HepG2 (cell line): Measurements from ENCODE around the gene LRATD1. TPM values are rescaled to one million over a fixed set of nuclear protein-coding genes. Genes with fewer than 3 reads are reported as not detected.

Experiments used
- ATAC-seq: fragments of 200-7000 bp; cut with Tn5 transposase; 3 replicates; pipeline ENCODE4 v1.9.1; 2020; ENCODE audit warnings: mild to moderate bottlenecking, moderate library complexity
- BruUV-seq: library from RNA; stranded (reverse); fragments of 400-500 nt; replicated peaks from 2 replicates; lab custom pipeline; 2021; lab: Mats Ljungman, UMichigan
- CTCF ChIA-PET: fragments of 300-600 bp; formaldehyde crosslinking; extraction: SDS; loops from one replicate; lab custom pipeline; 2021; ENCODE audit warnings: low total read pairs, inconsistent platforms, low intra/inter-chr PET ratio; lab: Yijun Ruan, JAX
- POLR2A ChIA-PET: fragments of 350-600 bp; sonication (Branson Sonifier 250); formaldehyde crosslinking; loops from one replicate; lab custom pipeline; 2020; ENCODE audit warnings: antibody characterized with exemption, inconsistent platforms; lab: Yijun Ruan, JAX
- DNase-seq: peaks from one replicate; pipeline ENCODE4 v3.0.0-alpha.2; 2015; ENCODE audit warnings: low spot score
- FAIRE-seq: peaks from 3 replicates; lab custom pipeline; 2011; peaks lifted over from hg19 to GRCh38; lab: Jason Lieb, UNC
- H2AFZ ChIP-seq: one replicate; pipeline ENCODE4 v1.6.1; 2011; ENCODE audit warnings: low read length, inconsistent platforms
- H3K27ac ChIP-seq: fragments of 300-600 bp; 3 replicates; pipeline ENCODE4 v1.8.0; 2011; ENCODE audit warnings: mixed run types, mild to moderate bottlenecking, mixed read lengths, low read length, inconsistent platforms; ENCODE audit not compliant: insufficient read depth; ENCODE audit errors: extremely low read length
- H3K27me3 ChIP-seq, 2 experiments: fragments of 200-600 bp in 1 of 2; 2 replicates in 1 of 2; 3 replicates in 1 of 2; pipeline versions ENCODE4 v1.6.0 to v1.8.0; 2011; ENCODE audit warnings: low read length in 2 of 2, mild to moderate bottlenecking in 2 of 2, moderate library complexity in 2 of 2, inconsistent platforms in 1 of 2; ENCODE audit not compliant: insufficient read depth in 2 of 2, control insufficient read depth in 1 of 2
- H3K36me3 ChIP-seq, 2 experiments: fragments of 200-600 bp in 1 of 2; replicated peaks in 1 of 2; 2 replicates in 1 of 2; 3 replicates in 1 of 2; pipeline versions ENCODE4 v1.5.1 to v1.8.0; 2011; ENCODE audit warnings: low read length in 2 of 2, inconsistent platforms in 1 of 2; ENCODE audit not compliant: insufficient read depth in 2 of 2, control insufficient read depth in 1 of 2
- H3K4me1 ChIP-seq: 2 replicates; pipeline ENCODE4 v1.5.1; 2012; ENCODE audit warnings: low read length, inconsistent platforms; ENCODE audit not compliant: insufficient read depth
- H3K4me2 ChIP-seq: 2 replicates; pipeline ENCODE4 v1.6.0; 2011; ENCODE audit warnings: low read depth, low read length, inconsistent platforms
- H3K4me3 ChIP-seq, 3 experiments: fragments of 200-600 bp in 1 of 3; sonication (generic), shearing (Covaris generic) in 1 of 3; replicated peaks in 1 of 3; 2 replicates each; pipeline ENCODE4 v1.5.1; 2011 to 2016; ENCODE audit warnings: low read length in 3 of 3, inconsistent platforms in 2 of 3, low read depth in 2 of 3, mild to moderate bottlenecking in 2 of 3, control low read depth in 1 of 3, mixed read lengths in 1 of 3; ENCODE audit not compliant: insufficient read depth in 1 of 3
- H3K79me2 ChIP-seq: one replicate; pipeline ENCODE4 v1.6.1; 2011; ENCODE audit warnings: low read length, inconsistent platforms; ENCODE audit not compliant: insufficient read depth
- H3K9ac ChIP-seq: 2 replicates; pipeline ENCODE4 v1.6.0; 2011; ENCODE audit warnings: mild to moderate bottlenecking, low read depth, low read length, inconsistent platforms; ENCODE audit not compliant: insufficient read depth
- H3K9me3 ChIP-seq: 2 replicates; pipeline ENCODE4 v1.5.1; 2012; ENCODE audit warnings: mild to moderate bottlenecking, low read length
- H4K20me1 ChIP-seq: 2 replicates; pipeline ENCODE4 v1.6.0; 2011; ENCODE audit warnings: inconsistent platforms, mild to moderate bottlenecking, low read length, moderate library complexity; ENCODE audit not compliant: insufficient read depth
- DMTF1 ChIP-seq: sonication (generic); formaldehyde crosslinking; IDR thresholded peaks from 2 replicates; pipeline ENCODE4 v1.4.0; 2020; ENCODE audit warnings: mild to moderate bottlenecking, missing genetic modification reagents
- ELK4 ChIP-seq: sonication (generic); formaldehyde crosslinking; IDR thresholded peaks from 2 replicates; pipeline ENCODE4 v1.9.0; 2021; ENCODE audit warnings: missing genetic modification reagents, borderline replicate concordance
- HOXA7 ChIP-seq: sonication (generic); formaldehyde crosslinking; IDR thresholded peaks from 2 replicates; pipeline ENCODE4 v1.8.1; 2022; ENCODE audit warnings: mild to moderate bottlenecking, missing genetic modification reagents, moderate library complexity
- IRF1 ChIP-seq: sonication (generic); formaldehyde crosslinking; IDR thresholded peaks from 2 replicates; pipeline ENCODE4 v1.4.0; 2020; ENCODE audit warnings: low read depth, mild to moderate bottlenecking, missing genetic modification reagents
- MBD4 ChIP-seq: IDR thresholded peaks from 2 replicates; pipeline ENCODE4 v1.6.1; 2012; ENCODE audit warnings: low read length, inconsistent platforms, borderline replicate concordance
- RNF2 ChIP-seq: fragments of 450-650 bp; conservative IDR thresholded peaks from 2 replicates; pipeline ENCODE4 v1.6.1; 2016; ENCODE audit warnings: low read depth
- SRSF4 ChIP-seq: fragments of 200-400 bp; formaldehyde crosslinking; IDR thresholded peaks from one replicate; pipeline ENCODE4 v1.6.1; 2018; ENCODE audit warnings: mild to moderate bottlenecking, low read depth, low read length, moderate library complexity; ENCODE audit not compliant: poor library complexity, severe bottlenecking
- ZBTB2 ChIP-seq: sonication (generic); formaldehyde crosslinking; IDR thresholded peaks from 2 replicates; pipeline ENCODE4 v1.8.0; 2022; ENCODE audit warnings: low read depth, missing genetic modification reagents
- ZNF235 ChIP-seq: sonication (generic); formaldehyde crosslinking; IDR thresholded peaks from 2 replicates; pipeline ENCODE4 v1.8.1; 2023; ENCODE audit warnings: mild to moderate bottlenecking, missing genetic modification reagents, borderline replicate concordance
- ZNF350 ChIP-seq: sonication (generic); formaldehyde crosslinking; IDR thresholded peaks from 2 replicates; pipeline ENCODE4 v1.4.0; 2020; ENCODE audit warnings: mild to moderate bottlenecking, low read depth, missing genetic modification reagents, borderline replicate concordance
- WGBS: methylation state at CpG from one replicate; pipeline ENCODE4 v1.1.6; 2017; ENCODE audit warnings: low lambda C conversion rate; 5-methylcytosine and 5-hydroxymethylcytosine counted together
- in situ Hi-C: cut with HindIII; loops from 2 replicates; pipeline ENCODE4 v1.10.0; 2017; ENCODE audit warnings: low pct_unique_long_range_greater_than_20kb; ENCODE audit not compliant: extremely low pct_ligation_motif_present
- intact Hi-C: fragments of 100-400 bp; cut with micrococcal nuclease; formaldehyde crosslinking; loops from one replicate; pipeline ENCODE4 v1.10.0; 2022; ENCODE audit not compliant: unreplicated experiment
- polyA plus RNA-seq, 8 experiments: library from polyadenylated mRNA; depleted of rRNA in 3 of 8; stranded (reverse) in 7 of 8; unstranded in 1 of 8; fragments of >200 nt; fragmentation: Illumina TruSeq in 4 of 8; extraction: Trizol in 4 of 8; gene quantifications; 2 replicates each; pipeline versions ENCODE4 v1.2.1 to v1.2.3, GENCODE V29; 2011 to 2016; ENCODE audit warnings: low read depth in 4 of 8, missing spikeins in 1 of 8, mixed read lengths in 1 of 8; ENCODE audit not compliant: insufficient read depth in 1 of 8
- total RNA-seq, 5 experiments: library from RNA; depleted of rRNA; stranded (reverse); fragments of >200 nt; fragmentation: Illumina TruSeq; extraction: Trizol; gene quantifications; 2 replicates each; pipeline ENCODE4 v1.2.3, GENCODE V29; 2016; ENCODE audit warnings: low read depth in 1 of 5

The LRATD1 gene
- total and polyA plus RNA-seq, 2 of the 13 experiments (the other 11 are each of a cell fraction or from before 2014, with no cell fraction given) = 0.07 TPM; not detected in 1

DNA sequence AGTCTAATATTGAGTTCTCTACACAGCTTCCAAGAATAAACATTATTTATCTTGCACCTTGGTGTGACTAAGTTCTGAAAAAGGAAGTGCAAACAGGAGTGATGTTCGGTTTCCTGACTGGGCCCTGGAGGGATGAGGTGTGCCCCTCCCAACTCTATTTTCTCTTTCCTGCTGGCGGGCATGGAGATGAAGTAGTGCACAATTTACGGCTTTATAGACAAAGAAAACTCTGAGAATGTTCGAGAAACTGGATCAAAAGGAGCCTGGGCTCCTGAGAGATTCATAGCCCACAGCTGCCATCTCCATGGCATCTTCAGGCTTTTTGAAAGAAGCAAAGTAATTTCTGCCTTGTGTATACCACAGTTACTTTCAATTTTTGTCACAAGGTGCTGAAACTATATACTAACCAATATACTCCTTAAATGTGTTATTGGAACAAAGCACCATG is 22.3 kb downstream of the LRATD1 start:
- WGBS = 3% methylated on average over 4 of the region's 4 CpGs
- CTCF ChIA-PET = no interaction called here
- FAIRE-seq (no peak), DNase-seq (no peak), ATAC-seq (no peak)
- no peaks in the 10 kb centered on the region for H3K9me3 ChIP-seq
- H3K27me3 ChIP-seq = no peaks in the 10 kb centered on the region
- no peak overlapping the region for H3K4me2 ChIP-seq
- no peaks in the 10 kb centered on the region for H3K4me1 ChIP-seq
- no TSS peak for BruUV-seq
- no peaks in the 10 kb centered on the region for H4K20me1 ChIP-seq
- POLR2A ChIA-PET = no interaction called here
- no peak overlapping the region for H3K4me3 ChIP-seq
- H3K36me3 ChIP-seq = no peaks in the 10 kb centered on the region
- no peak for TF ChIP-seq ZNF350 (CRISPR knock-in tag)
- TF ChIP-seq RNF2 = no peak
- TF ChIP-seq SRSF4 = no peak
- no peak for TF ChIP-seq HOXA7 (CRISPR knock-in tag)
- TF ChIP-seq MBD4 = no peak
- no peak overlapping the region for H3K9ac ChIP-seq
- intact Hi-C loops (no loop called here), in situ Hi-C loops (no loop called here)
- H2AFZ ChIP-seq = no peak overlapping the region
- H3K79me2 ChIP-seq = no peaks in the 10 kb centered on the region
- H3K27ac ChIP-seq = no peak overlapping the region

DNA sequence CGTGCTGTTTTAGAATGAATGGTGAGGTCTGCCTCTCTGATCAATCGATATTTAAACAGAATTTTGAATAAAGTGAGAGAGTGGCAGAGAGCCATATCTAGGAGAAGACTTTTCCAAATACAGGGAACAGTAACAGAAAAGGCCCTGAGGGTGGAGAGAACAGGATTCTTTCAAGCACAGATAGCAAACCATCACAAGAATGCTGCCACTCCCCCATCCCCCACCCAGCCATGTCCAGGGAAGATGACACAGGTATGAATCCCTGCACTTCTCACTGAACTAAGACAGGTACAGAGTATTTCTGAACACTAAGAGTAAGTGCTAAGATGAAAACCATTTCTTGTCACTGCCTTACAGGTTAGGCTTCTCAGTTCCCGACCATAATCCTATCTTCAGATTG is 23.6 kb downstream of the LRATD1 start:
- POLR2A ChIA-PET = no interaction called here
- 0% methylated on average over 3 of the region's 3 CpGs for WGBS
- TF ChIP-seq ZNF235 = no peak
- no peak for TF ChIP-seq ELK4 (CRISPR knock-in tag)
- no peak for TF ChIP-seq DMTF1 (CRISPR knock-in tag)
- no peak for TF ChIP-seq IRF1 (CRISPR knock-in tag)
- no peak for TF ChIP-seq ZBTB2 (CRISPR knock-in tag)

More for the DNA sequence above, 23.6 kb downstream of the LRATD1 start:
- H3K9me3 ChIP-seq = no peaks in the 10 kb centered on the region
- intact Hi-C loops = no loop called here
- H3K27me3 ChIP-seq = no peaks in the 10 kb centered on the region
- in situ Hi-C loops = no loop called here
- no TSS peak for BruUV-seq
- H4K20me1 ChIP-seq = no peaks in the 10 kb centered on the region
- H3K36me3 ChIP-seq = no peaks in the 10 kb centered on the region
- ATAC-seq (no peak), DNase-seq (no peak), FAIRE-seq (no peak)
- no peak overlapping the region for H2AFZ ChIP-seq
- no peaks in the 10 kb centered on the region for H3K4me1 ChIP-seq
- no peak overlapping the region for H3K4me3 ChIP-seq
- no peak overlapping the region for H3K27ac ChIP-seq
- CTCF ChIA-PET = no interaction called here
- H3K4me2 ChIP-seq = no peak overlapping the region
- H3K79me2 ChIP-seq = no peaks in the 10 kb centered on the region
- no peak overlapping the region for H3K9ac ChIP-seq
